Esophagus squamous epithelium (tissue), 4 donors: ENCODE data around the gene AK2.

ENCODE experiments used
- CTCF ChIP-seq, 6 experiments: fragments of 450-650 bp in 4 of 6; fragments of 200-600 bp in 2 of 6; sonication (generic) in 2 of 6; IDR thresholded peaks; one replicate each; pipeline ENCODE4 v1.5.1; 2016 to 2019; ENCODE audit warnings: antibody characterized with exemption in 6 of 6, mild to moderate bottlenecking in 4 of 6, moderate library complexity in 4 of 6
- POLR2A ChIP-seq, 4 donors: fragments of 450-650 bp; IDR thresholded peaks; one replicate each; pipeline ENCODE4 v1.6.1; 2017; ENCODE audit warnings: antibody characterized with exemption in 4 of 4, mild to moderate bottlenecking in 4 of 4, moderate library complexity in 3 of 4

GRCh38 chr1:33061834-33062233 is 25.2 kb upstream of the AK2 start:
- TF ChIP-seq CTCF (IDR thresholded peaks at IDR 0.05) (no peak), POLR2A (IDR thresholded peaks at IDR 0.05) (no peak)
